GM18867 (cell line): ENCODE measurements around the gene SLF1.

Source experiments
- ATAC-seq: cut with Tn5 transposase; IDR thresholded peaks from one replicate; pipeline ENCODE4 v1.9.1; 2021; ENCODE audit warnings: mild to moderate bottlenecking, moderate library complexity; ENCODE audit not compliant: unreplicated experiment

Gene SLF1

DNA sequence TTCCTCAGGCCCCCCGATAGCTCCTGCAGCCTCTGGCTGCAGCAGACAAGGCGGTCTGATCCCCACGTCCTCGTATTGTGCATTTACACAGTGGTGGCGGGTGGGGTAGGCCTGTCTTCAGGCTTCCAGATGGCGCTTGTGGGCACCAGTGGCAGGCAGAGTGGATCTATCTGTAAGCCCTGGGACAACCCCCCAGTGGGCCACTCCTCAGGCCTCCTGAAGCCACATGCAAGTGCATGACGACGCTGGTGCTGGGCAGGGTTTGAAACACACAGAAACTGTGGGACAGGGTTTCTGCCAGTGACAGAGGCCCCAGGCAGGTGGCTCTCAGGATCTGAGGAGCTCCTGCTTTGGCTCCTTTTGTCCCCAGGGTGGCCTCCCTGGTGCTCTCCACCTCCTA, 42.0 kb downstream of the SLF1 start:
- no peak for ATAC-seq

DNA sequence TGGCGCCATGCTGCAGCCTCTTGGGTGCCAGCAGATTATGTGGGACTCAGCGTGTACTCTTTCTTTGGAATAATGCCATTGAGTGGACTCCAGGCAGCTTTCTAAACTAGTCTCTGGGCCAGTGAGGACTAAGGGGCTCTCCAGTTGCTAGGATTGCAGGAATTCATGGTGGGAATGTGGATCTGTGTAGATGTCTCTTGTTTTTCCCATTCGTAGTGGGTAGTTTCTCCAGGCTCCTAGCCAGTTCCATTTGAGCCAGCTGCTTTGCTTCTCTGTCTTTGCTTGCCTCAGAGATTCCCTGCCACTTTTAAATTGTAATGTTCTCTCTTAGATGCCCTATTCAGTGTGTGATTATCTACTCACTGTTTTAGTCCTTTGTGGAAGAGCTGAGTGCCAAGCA, 42.6 kb downstream of the SLF1 start:
- ATAC-seq, result no peak

DNA sequence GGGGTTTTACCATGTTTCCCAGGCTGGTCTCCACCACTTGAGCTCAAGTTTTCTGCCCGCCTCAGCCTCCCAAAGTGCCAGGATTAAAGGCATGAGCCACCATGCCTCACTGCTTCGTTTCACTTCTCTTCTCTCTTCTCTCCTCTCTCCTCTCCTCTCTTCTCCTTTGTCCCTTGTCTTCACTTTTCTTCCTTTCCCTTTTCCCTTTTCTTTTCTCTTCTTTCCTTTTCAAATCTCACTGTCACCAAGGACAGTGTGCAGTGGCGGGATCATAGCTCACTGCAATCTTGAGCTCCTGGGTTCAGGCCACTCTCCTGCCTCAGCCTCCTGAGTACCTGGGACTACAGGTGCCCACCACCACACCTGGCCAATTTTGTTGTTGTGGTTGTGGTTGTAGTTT, 49.5 kb downstream of the SLF1 start:
- no peak for ATAC-seq

DNA sequence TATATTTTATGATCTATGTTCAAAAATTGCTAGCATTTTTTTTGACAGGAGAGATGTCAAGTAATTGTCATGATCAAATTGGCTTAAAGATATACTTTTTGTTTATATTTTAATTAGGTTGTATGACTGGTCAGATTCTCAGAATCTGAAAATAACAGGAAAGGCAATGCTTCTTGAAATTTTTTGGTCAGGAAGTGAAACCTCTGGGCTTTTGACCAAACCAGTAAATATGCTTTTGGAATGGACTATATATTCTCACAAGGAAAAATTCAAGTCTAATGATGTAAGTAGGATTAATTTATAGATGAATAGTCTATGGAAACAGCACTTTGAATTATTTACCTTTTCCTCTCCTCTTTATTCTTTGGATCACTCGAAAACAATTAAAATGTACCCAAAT, 52.3 kb downstream of the SLF1 start:
- no peak for ATAC-seq

DNA sequence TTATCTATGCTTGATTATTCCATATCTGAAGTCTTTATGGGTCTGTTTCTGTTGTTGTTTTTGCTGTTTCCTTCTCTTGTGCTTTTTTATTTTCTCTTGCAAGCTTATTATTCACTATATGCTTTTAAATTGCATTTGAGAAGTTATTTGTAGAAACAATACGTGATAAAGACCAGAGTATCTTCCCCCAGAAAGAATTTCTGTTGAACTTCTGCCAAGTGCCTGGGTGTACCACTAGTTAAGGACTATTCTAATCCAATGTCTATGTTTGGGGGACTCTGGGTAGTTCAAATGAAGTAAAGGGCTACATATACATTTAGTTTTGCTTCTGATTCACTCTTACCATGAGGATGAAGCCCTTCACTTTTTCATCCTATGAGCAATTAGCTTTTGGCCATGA, 54.3 kb downstream of the SLF1 start:
- ATAC-seq, result no peak

DNA sequence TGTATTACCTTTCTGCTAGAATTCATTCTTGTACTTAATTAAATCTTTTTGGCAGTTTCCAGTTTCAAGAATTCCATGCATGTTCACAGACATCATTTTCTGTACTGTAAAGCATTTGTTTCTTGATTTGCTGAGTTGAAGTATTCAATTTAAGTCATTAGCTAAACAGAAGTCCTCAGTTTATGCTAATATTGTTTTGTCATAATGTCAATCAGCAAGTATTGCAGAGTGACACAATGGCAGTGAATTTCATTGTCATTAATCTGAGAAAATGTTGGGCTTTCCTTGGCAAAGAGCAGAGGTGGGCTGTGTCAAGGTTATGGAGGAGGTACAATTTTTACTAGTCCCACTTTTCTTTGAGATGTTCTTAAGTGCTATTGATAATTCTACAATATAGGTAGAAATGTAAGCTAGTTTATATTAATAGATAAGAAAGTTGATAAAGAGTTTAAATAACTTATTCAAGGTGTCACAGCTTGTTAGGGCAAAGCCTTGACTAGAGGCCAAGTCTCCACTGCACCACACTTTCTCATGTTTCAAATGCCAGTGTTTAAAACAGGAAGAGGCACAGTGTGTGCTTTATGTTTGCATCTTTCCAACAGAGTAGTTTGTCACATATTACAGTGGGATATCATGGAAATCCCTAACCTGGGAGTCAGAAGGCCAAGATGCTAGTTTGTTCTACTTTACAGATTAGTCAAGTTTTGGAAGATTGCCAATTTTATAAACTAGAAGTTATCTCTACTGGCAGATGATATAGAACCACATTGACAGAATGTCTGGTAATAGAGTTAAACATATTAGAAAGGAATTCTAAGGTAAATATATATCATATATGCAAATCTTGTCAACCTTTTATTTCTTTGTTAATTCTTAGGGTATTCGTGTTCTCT, 56.3 kb downstream of the SLF1 start:
- ATAC-seq, result no peak

DNA sequence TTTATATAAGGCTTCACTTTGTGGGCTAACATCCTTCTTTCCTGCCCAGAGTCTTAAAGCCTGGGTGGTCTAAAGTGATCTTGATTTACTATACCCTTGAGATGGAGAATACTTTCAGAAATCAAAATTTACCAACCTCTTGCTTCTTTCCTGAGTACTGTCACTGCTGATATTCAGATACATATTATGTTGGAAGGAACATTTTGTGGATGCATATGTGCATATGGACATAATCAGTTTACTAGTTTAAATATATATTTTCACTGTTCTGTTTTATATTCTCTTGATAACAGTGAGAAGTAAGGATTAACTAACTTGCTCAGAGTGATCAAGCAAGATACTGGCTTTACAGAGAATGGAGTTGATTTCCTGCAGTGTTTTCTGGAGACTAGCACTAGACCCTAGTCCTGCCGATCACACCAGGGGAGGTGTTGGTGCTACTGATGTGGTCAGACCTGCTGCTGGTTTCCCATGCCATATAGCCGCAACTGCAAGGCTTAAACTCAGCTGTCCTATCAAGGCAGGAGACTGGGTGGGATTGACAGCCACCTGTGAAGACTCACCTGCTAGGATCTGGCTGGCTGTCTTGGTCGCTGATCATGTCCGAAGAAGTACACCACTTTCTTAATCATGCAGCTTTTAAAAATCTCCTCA, 57.6 kb downstream of the SLF1 start:
- ATAC-seq, result no peak

DNA sequence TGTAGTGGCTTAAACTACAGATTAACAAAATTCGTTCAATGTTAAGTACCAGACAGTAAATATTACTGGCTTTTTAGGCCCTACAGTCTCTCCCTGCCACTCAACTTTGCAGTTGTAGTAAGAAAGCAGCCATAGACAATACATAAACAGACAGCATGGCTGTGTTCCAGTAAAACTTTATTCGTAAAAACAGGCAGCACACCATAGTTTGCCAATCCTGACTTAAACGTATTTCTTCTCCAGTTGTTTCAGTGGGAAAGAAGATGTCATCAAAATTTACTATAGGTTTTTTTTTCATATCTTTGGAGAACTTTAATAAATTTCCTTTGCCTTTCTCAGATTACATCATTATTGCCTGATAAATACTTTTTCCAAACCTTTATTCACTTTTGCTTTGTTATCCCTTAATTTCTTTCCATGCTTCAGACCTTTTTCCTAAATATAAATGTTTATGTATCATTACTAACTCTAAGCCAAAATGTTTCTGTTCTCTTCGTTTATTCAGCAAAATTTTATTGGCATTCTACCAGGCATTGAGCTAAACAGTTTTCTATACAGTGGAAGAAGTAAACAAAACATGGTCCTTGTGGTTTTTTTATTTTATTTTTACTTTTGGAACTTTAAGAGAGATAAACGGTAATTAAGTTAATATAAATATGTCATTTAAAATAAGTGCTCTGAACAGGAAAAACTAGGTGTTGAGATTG, 64.5 kb downstream of the SLF1 start:
- ATAC-seq, result no peak

DNA sequence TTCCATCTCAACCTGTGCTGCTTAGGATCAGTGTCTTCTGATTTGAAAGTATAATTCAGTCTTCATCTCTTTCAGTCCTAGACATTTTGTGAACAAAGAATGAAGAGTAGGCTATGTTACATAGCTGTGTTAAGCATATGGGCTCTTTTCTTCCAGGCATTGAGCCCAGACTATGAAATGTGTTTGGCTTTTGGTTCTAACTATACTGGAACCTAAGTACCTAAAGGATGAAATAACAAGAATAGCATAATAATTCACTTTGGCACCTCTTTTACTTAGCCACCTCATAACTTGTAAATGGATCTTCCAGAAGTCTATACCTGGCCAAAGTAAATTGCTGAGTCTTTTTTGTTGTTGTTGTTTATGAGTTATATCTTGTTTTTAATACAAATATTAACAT, 71.4 kb downstream of the SLF1 start:
- ATAC-seq, result no peak

DNA sequence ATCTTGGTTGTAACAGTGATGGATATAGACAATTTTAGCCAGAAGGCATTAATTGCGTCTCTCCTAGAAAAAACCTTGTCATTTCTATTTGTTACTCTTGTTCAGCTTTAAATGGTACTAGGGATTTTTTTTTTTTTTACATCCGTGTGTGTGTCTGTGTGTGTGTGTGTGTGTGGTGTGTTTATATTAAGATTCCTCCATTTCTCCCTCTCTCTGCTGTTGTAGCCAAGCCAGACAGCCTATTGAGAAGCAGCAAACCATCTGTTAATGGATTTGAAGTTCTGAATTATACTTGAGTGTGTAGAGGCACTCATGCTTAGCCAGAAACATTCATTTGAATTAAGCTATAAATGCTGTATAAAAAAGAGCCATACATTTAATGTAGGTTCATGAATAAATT, 72.3 kb downstream of the SLF1 start:
- no peak for ATAC-seq

DNA sequence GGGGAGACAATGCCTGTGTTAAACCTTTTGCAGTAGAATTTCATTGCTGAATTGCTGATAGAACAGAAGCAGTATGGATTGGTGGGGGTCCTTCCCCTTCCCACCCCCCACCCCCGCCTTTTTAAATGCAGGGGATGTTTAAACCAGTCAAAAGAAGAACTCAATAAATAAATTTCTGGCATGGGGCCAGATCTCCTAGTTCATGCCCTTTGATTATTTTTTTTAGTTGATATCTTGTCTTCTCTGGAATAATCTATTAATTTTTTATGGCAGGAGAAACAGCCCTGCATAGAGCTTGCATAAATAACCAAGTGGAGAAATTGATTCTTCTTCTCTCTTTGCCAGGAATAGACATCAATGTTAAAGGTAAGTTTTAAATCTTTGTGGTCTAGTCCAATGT, 72.8 kb downstream of the SLF1 start:
- ATAC-seq, result no peak

DNA sequence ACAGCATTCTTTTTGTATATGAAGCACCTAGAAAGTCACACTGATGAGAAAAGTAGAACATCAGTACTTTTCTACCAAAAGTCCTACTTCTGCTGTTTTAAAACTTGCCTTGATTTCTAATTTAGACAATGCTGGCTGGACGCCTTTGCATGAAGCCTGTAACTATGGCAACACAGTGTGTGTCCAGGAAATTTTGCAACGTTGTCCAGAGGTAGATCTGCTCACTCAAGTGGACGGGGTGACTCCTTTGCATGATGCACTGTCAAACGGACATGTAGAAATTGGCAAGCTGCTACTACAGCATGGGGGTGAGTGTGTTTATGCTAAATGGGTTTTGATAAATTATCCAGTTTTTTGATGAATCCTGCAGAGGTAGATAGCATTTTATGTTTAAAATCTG, 73.5 kb downstream of the SLF1 start:
- ATAC-seq, result no peak

DNA sequence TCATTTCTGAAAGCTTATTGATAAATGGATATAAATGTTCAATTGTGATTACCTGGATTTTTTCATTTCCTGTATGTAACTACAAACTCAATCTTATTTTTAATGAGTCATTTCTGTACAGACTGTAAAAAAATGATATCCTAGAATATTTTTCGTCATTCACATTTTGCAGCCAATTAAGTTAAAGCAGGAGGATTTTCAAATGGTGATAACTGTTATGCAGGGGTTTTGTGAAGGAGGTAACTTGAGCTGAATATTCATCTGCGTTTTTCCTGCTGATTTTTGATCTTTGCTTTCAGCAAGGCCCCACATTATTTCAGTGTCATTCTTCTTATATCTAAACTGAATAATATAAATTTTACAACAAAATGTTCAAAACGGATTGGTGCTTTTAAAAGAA, 74.1 kb downstream of the SLF1 start:
- ATAC-seq, result no peak

DNA sequence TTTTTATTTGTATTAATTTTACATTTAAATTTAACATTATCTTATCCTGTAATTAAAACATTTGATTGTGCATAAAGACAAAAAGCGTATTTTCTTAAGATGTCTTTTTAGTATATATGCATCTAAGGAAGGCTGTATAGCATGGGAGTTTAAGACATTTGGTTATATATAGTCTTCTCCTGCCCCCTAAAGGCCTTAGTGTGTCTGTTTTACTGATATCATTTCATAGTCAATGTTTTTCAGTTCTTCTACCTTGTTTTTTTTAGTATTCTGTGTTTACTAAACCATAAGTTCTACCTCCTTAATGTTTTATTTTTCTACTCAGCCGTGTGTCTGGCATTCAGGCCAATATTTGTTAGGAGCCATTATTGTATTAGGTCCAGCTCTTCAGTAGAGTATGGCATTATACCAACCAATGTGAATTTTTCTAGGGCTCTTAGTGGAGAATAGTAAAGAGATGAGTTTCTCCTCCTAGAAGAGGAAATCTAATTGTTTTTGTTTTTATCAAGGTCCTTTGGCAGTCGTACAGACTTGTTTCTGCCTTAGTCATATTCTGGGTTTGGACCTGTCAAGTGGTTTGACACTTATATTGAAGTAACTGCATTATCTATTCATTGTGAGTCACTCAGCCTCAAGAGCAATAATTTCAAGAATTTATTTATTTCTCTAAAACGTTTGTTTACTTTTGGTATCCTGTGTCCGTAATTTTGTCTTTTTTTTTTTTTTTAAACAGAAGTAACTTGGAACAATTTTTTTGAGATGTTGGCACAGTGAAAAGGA, 74.8 kb downstream of the SLF1 start:
- peak; percentile 84 for ATAC-seq

DNA sequence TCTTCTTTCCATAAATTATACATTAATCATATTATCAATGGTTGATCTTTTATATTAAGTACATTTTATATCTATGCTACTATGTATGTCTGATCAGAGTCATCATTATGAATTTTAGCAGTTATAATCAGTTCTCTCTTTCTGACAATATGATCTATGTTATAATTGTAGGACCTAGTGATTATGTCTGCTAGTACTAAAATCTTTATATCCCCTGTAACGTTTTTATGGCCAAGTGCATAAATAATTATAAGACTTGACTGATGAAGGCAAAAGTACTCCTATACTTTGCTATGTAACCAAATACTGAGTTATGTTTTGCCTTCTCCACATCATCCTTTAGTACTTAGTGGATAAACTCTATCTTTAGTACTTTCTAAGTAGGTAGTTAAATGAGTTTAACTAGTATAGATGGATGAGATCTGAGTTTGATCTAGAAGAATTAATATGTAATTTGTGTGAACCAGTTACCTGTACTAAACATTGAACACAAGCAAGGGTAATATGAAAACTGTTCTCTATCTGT, 75.4 kb downstream of the SLF1 start:
- ATAC-seq, result no peak

DNA sequence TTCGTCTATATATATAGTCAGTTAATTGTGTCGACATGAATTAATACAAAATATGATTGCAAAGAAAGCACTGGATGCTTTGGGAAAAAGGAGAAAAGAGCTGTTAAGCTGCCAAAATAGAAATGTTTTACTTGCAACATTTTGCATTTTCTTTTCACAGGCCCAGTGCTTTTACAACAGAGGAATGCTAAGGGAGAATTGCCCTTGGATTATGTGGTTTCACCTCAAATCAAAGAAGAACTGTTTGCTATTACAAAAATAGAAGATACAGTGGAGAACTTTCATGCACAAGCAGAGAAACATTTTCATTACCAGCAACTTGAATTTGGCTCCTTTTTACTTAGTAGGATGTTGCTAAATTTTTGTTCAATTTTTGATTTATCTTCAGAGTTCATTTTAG, 76.2 kb downstream of the SLF1 start:
- ATAC-seq, result no peak

DNA sequence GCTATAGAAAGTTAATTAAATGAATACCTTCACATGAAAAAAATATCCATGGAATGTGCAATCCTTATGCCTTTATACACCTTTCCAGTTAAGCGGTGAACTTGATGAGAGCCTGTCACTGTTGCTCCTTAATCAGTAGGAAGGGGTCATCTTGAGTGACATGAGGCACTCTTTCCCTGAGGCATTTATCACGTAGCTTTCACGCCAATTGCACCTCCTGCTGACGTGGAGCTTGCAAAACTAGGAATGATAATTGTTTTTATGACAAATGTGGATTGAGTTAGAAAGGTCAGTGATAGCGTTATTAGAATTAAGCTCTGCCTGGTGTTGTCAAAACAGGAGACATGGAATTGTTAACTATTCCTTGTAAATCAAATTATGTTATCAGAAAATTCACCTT, 79.7 kb downstream of the SLF1 start:
- ATAC-seq, result no peak

DNA sequence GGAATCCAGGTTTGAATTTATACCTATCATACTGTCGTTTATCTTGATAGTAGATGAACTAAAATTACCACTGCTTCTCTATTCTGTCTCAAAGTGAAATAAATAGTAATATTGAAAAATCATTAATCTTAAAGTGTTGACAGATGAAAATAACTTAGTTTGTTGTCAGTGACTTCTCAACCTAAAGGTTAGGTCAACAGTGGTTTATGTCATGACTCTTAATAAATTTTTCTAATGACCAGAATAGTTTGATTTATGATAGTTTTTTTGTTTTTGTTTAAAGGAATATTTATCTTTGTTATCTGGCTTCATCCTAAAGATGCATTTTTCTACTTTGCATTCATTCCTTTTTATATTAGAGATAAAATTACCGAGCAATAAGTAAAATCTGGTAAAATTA, 81.1 kb downstream of the SLF1 start:
- ATAC-seq, result no peak

DNA sequence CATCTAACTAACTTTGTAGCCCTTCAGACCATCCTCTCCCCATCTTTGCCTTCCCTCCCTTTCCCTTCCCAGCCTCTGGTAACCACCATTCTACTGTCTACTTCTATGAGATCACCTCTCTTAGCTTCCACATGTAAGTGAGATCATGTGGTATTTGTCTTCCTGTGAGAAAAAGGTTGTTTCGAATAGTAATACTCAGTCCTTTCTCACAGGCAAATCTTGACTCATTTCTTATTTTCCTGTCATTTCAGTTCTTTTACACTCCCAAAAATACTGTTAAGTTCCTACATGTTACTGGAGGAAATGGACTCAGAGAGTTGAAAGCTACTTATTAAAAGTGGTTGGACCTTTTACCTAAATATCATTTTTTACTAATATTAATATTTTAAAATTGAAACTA, 82.1 kb downstream of the SLF1 start:
- peak; percentile 85 for ATAC-seq

DNA sequence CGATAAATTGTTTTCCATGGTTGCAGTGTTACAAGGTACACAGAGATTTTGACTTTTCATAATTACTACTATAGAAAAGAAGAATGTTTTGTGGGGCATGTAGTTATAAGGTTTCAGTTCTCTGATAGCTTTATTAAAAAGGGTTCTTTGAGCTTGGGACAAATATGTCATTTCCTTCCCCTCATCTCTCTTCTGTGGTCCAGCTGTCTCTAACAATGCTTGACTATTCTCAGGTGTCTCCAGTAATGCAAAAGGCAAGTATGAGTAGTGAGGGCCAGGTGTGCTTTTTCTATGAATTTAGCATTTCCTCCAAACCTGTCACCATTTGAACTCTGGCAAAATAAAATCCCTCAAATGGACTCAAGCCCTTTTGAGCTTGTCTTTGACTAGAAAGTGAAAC, 84.3 kb downstream of the SLF1 start:
- peak; percentile 60 for ATAC-seq

DNA sequence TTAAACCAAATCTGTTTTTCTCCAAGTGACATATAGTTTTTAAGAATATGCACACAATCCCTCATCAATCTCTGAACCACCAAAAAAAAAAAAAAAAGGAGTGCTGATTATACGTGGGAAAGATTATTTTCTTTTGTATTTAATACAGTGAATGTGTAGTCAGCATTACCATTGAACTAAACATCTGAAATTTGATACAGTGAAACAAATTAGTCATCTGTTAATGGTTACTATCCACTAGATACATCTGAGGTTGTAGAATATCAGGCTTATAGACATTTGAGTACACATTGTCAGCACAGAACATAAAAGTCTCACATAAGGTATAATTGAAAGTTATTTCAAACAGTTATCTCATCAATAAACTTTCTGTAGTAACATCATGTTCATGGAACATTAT, 87.0 kb downstream of the SLF1 start:
- ATAC-seq, result no peak
